RWPE1 (cell line): Measurements from ENCODE around the gene NRG3.

Experiments
- CTCF ChIA-PET: fragments of 350-600 bp; sonication (Branson Sonifier 250); formaldehyde crosslinking; extraction: SDS; loops from one replicate; lab custom pipeline; 2021; lab: Yijun Ruan, JAX
- POLR2A ChIA-PET: fragments of 400-600 bp; formaldehyde crosslinking; extraction: SDS; loops from one replicate; lab custom pipeline; 2020; ENCODE audit warnings: antibody characterized with exemption; ENCODE audit not compliant: low non-redundant PET; lab: Yijun Ruan, JAX
- DNase-seq: peaks from one replicate; pipeline ENCODE4 v3.0.0; 2012; ENCODE audit warnings: low spot score
- H3K27ac ChIP-seq: fragments of 450-650 bp; 2 replicates; pipeline ENCODE4 v1.5.1; 2017
- CTCF ChIP-seq: fragments of 450-650 bp; conservative IDR thresholded peaks from 2 replicates; pipeline ENCODE4 v1.5.1; 2017; ENCODE audit warnings: low read depth, mild to moderate bottlenecking

The NRG3 gene

GRCh38 chr10:82068501-82068900, 193.5 kb downstream of the NRG3 start:
- POLR2A ChIA-PET = no interaction called here
- DNase-seq = no peak
- H3K27ac ChIP-seq = no peak overlapping the region
- CTCF ChIA-PET = no interaction called here
- TF ChIP-seq CTCF = no peak

DNA sequence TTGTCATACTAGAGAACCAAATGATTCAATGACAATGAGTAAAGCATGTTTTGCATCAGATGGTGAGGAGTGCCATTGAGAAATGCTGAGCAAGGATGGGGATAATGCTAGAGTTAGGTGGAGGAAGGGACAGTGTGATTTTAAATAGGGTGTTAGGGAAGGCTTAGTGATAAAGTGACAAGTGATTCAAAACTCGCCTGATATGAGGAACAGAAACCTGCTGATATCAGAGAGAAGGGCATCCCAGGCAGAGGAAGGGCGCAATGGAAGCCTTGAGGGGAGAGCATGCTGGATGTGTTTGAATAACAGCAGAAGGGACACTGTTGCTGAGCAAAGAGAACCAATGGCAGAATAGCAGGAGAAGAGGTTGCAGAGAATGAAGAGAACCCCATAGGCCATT, 196.2 kb downstream of the NRG3 start:
- DNase-seq = no peak
- no peak overlapping the region for H3K27ac ChIP-seq
- TF ChIP-seq CTCF = no peak
- ChIA-PET POLR2A (no interaction called here), CTCF (no interaction called here)

DNA sequence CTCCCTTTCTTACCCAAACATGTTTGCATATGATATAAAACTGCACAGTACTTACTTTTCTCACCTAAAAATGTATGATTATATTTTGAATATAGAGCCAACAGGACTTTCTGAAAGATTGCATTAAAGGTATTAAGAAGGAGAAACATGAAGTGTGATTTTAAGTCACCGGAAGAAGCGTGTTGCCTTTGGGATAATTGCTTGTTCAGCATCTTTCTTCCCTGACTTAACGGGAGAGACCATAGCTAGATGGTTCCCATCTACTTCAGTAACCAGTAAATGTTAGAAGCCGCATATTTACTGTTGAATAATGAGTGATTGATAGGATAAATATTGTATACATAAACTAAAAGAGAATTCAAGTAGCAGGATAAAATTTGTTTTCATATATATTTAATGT, 197.1 kb downstream of the NRG3 start:
- TF ChIP-seq CTCF = no peak
- CTCF ChIA-PET = no interaction called here
- POLR2A ChIA-PET = no interaction called here
- DNase-seq = no peak
- no peak overlapping the region for H3K27ac ChIP-seq

DNA sequence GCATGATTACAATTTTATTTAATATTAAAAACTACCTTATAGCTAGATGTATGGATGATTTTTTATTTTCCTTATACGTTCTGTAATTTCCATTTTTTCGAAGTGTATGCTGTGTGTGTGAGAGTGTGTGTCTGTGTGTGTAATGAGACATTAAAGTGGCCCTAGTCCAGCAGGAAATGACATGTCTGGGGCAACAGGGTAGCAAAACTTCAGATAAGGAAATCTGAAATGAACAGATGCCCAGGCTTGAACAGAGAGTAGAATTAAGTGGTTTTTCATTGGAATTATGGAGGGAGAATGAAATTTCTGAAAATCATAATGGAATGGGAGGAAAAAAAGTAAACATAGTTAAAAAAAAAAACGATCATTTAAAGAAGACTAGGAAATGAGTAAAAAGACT, 200.6 kb downstream of the NRG3 start:
- H3K27ac ChIP-seq = no peak overlapping the region
- no peak for DNase-seq
- TF ChIP-seq CTCF = no peak
- ChIA-PET POLR2A (no interaction called here), CTCF (interaction anchor here (0.6 kb wide), 1 partner anchor 12 kb away, joined by 3 read pairs; no protein-coding TSS in a partner anchor)

GRCh38 chr10:82084496-82084895, 209.5 kb downstream of the NRG3 start:
- no peak overlapping the region for H3K27ac ChIP-seq
- POLR2A ChIA-PET = no interaction called here
- DNase-seq = no peak
- no peak for TF ChIP-seq CTCF
- CTCF ChIA-PET = no interaction called here

GRCh38 chr10:82084904-82085303, 209.9 kb downstream of the NRG3 start:
- POLR2A ChIA-PET = no interaction called here
- CTCF ChIA-PET = no interaction called here
- no peak for DNase-seq
- no peak overlapping the region for H3K27ac ChIP-seq
- TF ChIP-seq CTCF = no peak

GRCh38 chr10:82089327-82089726, 214.3 kb downstream of the NRG3 start:
- TF ChIP-seq CTCF = no peak
- DNase-seq = no peak
- CTCF ChIA-PET = interaction anchor here (0.6 kb wide), 1 partner anchor 17 kb away, joined by 6 read pairs; no protein-coding TSS in a partner anchor
- no peak overlapping the region for H3K27ac ChIP-seq
- POLR2A ChIA-PET = no interaction called here
